CD4-positive, alpha-beta T cell treated with Interferon alpha-2 for 1 hour (primary cell): Measurements from ENCODE around the gene P3H3.

ENCODE experiments used
- DNase-seq, 2 donors: peaks; one replicate each; pipeline ENCODE4 v3.0.0-alpha.2; 2020 to 2022

The P3H3 gene

DNA sequence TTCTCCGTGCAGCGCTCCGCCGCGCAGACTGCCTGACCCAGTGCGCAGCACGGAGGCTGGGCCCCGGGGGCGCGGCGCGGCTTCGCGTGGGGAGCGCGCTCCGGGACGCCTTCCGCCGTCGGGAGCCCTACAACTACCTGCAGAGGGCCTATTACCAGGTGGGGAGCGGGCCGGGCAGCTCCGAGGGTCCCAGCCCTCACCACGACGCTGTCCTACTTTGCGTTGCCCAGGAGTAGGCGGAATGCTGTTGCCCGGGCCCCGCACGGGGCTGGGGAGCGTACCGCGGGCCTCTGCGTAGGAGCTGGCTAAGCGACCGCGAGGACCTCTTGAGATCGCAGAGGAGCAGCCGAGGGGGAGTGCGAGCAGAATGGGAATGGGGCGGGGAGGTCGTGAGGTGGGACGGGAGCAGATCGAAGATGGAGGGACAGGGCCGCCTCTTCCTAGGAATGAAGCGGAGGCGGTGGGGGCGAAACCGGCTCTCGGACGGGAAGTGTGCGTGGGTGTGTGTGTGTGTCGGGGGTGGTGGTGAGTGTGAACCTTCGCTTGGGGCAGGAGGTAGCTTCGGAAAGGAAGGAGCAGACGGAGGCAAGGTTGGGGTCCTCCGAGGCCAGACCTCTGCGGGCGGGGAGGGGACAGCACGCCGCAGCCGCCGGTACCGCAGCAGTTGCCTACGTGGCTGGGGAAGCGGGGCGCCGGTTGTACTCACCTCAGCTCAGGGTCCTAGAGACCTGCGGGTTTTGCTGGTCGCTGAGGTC is 751 bp downstream of the P3H3 start:
- peak; percentile 16 to 42 for DNase-seq

DNA sequence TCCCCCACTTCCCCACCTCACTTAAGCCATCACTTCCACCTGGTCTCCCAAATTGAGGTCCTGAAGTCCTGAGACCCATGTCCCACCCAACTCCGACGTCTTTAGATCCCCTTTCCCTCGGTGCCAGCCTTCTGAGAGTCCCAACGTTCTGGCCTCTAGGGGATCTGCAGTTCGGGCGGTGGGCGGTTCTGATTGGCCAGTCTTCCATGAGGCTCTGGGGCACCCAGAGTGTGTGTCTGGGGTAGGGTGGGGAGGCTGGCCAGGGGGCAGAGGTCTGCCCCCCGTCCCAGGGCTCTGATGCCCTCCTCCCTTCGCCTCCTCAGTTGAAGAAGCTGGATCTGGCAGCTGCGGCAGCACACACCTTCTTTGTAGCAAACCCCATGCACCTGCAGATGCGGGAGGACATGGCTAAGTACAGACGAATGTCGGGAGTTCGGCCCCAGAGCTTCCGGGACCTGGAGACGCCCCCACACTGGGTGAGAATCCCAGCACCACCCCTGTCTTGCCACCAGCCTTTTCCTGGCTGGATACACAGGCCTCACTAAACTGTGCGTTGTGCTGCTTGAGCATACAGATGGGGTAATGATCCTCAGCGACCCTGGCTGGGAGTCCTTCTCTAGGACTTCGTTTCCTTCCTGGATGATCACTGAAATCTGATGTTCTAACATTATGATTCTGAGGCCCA is 1.5 kb downstream of the P3H3 start:
- no peak for DNase-seq

DNA sequence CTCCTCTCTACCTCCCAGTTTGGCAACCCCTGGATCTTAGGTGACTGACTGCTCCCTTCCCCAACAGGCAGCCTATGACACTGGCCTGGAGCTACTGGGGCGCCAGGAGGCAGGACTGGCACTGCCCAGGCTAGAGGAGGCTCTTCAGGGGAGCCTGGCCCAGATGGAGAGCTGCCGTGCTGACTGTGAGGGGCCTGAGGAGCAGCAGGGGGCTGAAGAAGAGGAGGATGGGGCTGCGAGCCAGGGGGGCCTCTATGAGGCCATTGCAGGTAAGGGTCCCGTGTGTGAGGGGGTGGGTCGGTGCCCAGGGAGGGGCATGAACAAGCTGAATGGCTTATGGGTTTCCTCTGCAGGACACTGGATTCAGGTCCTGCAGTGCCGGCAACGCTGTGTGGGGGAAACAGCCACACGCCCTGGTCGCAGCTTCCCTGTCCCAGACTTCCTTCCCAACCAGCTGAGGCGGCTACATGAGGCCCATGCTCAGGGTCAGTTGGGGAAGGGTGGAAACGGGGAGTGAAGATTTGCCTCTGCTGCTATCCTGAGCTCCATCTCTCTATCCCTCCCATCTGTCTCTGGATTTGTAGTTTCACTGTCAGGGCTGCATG is 2.2 kb downstream of the P3H3 start:
- no peak for DNase-seq

DNA sequence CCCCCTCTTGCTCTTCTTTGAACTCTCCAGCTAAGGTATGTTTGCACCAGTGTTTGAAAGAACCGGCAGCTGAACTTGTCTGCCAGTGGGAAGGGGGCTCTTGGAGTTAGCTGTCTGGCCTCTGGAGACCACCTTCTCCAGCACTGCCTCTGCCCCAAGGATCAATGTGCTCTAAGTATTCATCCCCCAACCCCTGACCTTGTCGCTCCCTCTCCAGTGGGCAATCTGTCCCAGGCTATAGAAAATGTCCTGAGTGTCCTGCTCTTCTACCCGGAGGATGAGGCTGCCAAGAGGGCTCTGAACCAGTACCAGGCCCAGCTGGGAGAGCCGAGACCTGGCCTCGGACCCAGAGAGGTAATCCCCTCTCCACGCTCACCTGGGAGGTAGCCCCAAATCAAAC is 2.8 kb downstream of the P3H3 start:
- DNase-seq, result no peak

GRCh38 chr12:6831450-6831995 is 3.3 kb downstream of the P3H3 start:
- DNase-seq, result no peak

DNA sequence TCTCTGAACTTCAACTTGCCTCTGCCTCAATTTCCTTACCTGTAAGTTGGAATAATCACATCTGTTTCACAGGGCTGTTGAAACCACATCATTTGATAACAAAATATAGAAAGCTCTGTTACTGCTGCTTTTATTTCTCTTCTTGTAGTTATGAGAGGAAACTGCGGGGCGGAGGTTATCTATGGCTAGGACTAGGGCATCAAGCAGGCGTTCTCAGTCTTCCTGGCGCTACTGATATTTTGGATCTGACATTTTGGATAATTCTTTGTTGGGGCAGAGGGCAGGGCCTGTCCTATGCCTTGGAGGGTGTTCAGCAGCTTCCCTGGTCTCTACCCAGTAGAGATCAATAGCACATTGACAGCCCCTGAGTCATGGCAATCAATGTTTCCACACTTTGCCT is 3.9 kb downstream of the P3H3 start:
- no peak for DNase-seq

GRCh38 chr12:6833189-6833890 is 5.1 kb downstream of the P3H3 start:
- no peak for DNase-seq

DNA sequence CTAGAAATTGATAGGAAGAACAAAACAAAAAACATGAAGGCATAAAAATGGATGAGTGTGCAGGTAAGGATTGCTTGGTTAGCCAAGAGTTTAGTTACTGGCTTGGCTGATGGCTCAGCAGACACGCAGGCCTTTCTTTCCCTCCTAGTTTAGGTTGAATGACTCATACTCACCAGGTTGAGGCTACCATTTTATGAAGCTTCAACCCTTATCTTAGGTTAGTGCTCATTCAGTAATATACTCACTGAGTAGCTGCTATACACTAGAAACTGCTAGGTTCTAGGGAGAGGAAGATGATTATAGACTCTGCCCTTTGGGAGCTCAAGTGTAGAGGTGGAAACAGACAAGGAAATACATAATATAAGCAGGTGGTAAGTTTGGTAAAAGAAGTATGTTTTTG is 6.0 kb downstream of the P3H3 start:
- no peak for DNase-seq

- DNase-seq, result no peak
Observed at GRCh38 chr12:6834873-6835272, 6.7 kb downstream of the P3H3 start.

DNA sequence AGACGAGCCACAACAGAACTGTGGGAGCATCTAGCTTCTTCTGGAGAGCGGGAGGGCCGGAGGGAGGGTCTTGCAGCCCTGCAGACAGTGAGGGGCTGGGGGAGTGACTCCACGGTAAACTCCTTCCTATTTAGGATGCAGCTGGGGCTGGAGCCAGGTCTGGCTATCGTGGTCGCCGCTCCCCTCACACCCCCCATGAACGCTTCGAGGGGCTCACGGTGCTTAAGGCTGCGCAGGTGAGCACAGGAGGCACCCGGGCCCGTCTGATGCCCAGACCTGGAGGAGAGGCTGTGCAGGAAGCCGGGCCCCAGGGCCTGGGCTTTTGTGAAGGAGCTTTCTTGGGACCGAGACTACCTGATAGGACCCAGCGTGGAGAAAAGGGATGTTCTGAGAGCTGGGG is 8.6 kb downstream of the P3H3 start:
- no peak for DNase-seq

DNA sequence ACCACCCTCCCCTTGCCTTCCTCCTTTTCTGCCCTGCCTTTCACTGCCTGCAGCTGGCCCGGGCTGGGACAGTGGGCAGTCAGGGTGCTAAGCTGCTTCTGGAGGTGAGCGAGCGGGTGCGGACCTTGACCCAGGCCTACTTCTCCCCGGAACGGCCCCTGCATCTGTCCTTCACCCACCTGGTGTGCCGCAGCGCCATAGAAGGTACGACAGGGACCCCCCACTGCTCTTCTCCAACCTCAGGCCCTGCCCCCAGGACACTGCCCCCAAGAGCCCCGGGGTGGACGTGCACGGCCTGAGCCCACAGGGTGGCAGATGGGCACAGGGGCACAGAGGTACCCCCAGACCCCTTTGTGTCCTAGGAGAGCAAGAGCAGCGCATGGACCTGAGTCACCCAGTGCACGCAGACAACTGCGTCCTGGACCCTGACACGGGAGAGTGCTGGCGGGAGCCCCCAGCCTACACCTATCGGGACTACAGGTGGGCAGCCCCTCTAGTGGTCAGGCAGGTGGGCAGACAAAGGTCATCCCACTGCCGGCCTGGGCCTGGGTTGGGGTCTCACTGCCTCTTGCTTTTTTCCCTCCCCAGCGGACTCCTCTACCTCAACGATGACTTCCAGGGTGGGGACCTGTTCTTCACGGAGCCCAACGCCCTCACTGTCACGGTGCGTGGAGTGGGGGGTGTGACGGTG is 9.3 kb downstream of the P3H3 start:
- DNase-seq, result no peak

DNA sequence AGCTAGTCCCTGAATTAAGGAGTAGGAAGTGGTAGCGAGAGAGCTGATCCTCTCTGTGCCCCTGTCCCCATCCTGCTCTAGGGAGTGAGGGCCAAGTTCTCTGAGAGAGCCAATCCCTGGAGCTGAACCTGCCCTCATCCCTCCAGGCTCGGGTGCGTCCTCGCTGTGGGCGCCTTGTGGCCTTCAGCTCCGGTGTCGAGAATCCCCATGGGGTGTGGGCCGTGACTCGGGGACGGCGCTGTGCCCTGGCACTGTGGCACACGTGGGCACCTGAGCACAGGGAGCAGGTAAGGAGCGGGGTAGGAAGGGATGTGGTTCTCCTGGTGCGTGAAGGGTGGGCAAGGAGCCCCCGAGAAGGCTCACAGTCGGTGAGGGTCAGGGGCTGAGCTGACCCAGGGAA is 10.6 kb downstream of the P3H3 start:
- DNase-seq, result no peak

GRCh38 chr12:6839482-6840201 is 11.4 kb downstream of the P3H3 start:
- DNase-seq, result no peak

- DNase-seq, result no peak
Observed at GRCh38 chr12:6840330-6840729, 12.1 kb downstream of the P3H3 start.

GRCh38 chr12:6840761-6841515 is 12.7 kb downstream of the P3H3 start, which contains the start of gene GNB3:
GNB3 (plus strand) TSS chr12:6840925; CDS start chr12:6841288, 363 bp downstream.
- no peak for DNase-seq

DNA sequence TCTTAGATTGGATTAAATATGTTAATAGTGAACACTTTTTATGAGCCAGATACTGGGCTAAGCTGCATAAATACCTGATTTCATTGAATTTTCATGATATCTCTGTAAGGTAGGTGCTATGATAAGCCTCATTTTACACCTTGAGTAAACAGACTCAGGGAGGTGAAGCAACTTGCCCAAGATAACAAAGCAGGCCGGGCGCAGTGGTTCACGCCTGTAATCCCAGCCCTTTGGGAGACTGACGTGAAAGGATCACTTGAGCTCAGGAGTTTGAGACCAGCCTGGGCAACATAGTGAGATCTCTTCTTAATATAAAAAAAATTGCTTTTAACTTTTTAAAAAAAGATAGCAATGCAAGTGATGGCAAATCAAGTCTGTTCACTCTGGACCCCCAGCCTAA is 13.9 kb downstream of the P3H3 start:
- DNase-seq, result no peak

- DNase-seq, result no peak
Observed at GRCh38 chr12:6843118-6843902, 15.1 kb downstream of the P3H3 start.

DNA sequence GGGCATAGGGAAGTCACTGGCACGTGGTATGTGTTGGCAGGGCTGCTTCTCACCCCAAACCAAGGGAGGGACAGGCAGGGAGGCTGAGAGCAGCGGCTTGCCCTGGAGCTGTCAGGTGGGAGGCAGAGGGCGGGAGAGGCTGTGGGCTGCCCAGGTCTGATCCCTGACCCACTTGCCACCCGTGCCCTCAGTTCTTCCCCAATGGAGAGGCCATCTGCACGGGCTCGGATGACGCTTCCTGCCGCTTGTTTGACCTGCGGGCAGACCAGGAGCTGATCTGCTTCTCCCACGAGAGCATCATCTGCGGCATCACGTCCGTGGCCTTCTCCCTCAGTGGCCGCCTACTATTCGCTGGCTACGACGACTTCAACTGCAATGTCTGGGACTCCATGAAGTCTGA is 17.2 kb downstream of the P3H3 start:
- DNase-seq, result no peak

GRCh38 chr12:6846316-6846869 is 18.2 kb downstream of the P3H3 start:
- DNase-seq, result no peak

- no peak for DNase-seq
Observed at GRCh38 chr12:6847676-6848075, 19.5 kb downstream of the P3H3 start.
